GM23338 (cell line): ENCODE data around the gene PDP2. TPM values are rescaled to one million over a fixed set of nuclear protein-coding genes. Genes with fewer than 3 reads are reported as not detected.
"Not testable (repeated sequence)": the region's sequence is repeated elsewhere in the genome, so short reads cannot be mapped to it uniquely, and the experiment has no call there.

Source experiments
- ATAC-seq: fragments of 200-7000 bp; cut with Tn5 transposase; 3 replicates; pipeline ENCODE4 v1.9.1; 2020
- DNase-seq: peaks from one replicate; pipeline ENCODE4 v3.0.0-alpha.2; 2015; ENCODE audit warnings: low spot score
- H2AFZ ChIP-seq: fragments of 200-600 bp; sonication (generic); 2 replicates; pipeline ENCODE4 v1.8.0; 2016; ENCODE audit warnings: antibody characterized with exemption, mild to moderate bottlenecking, moderate library complexity
- H3F3A ChIP-seq: fragments of 200-600 bp; sonication (generic); replicated peaks from 2 replicates; pipeline ENCODE4 v1.8.0; 2017; ENCODE audit warnings: antibody characterized with exemption, mixed run types, low read depth
- H3K27ac ChIP-seq: fragments of 200-600 bp; sonication (generic); 2 replicates; pipeline ENCODE4 v1.6.1; 2016; ENCODE audit warnings: low read depth
- H3K27me3 ChIP-seq: fragments of 200-600 bp; sonication (generic); 2 replicates; pipeline ENCODE4 v1.8.0; 2016; ENCODE audit warnings: mild to moderate bottlenecking, mixed run types, moderate library complexity; ENCODE audit not compliant: insufficient read depth
- H3K36me3 ChIP-seq: fragments of 200-600 bp; sonication (generic); 2 replicates; pipeline ENCODE4 v1.8.0; 2016; ENCODE audit warnings: mild to moderate bottlenecking; ENCODE audit not compliant: insufficient read depth
- H3K4me1 ChIP-seq: fragments of 200-600 bp; sonication (generic); 2 replicates; pipeline ENCODE4 v1.8.0; 2016; ENCODE audit warnings: mild to moderate bottlenecking, moderate library complexity; ENCODE audit not compliant: insufficient read depth
- H3K4me2 ChIP-seq: fragments of 200-600 bp; sonication (generic); 2 replicates; pipeline ENCODE4 v1.7.1; 2017; ENCODE audit warnings: mixed run types
- H3K4me3 ChIP-seq: fragments of 200-600 bp; sonication (generic); 2 replicates; pipeline ENCODE4 v1.6.1; 2016; ENCODE audit warnings: mixed run types
- H3K79me2 ChIP-seq: fragments of 200-600 bp; sonication (generic); replicated peaks from 2 replicates; pipeline ENCODE4 v1.8.0; 2017; ENCODE audit warnings: mild to moderate bottlenecking; ENCODE audit not compliant: insufficient read depth
- H3K9me2 ChIP-seq: fragments of 200-600 bp; sonication (generic); 2 replicates; pipeline ENCODE4 v1.8.0; 2017; ENCODE audit not compliant: insufficient read depth
- H4K20me1 ChIP-seq: fragments of 200-600 bp; sonication (generic); replicated peaks from 2 replicates; pipeline ENCODE4 v1.8.0; 2017; ENCODE audit warnings: mild to moderate bottlenecking; ENCODE audit not compliant: insufficient read depth
- H3K27ac Mint-ChIP-seq: 2 replicates; pipeline ENCODE4 v1.8.0; 2020; ENCODE audit warnings: inconsistent platforms, mild to moderate bottlenecking, moderate library complexity, mixed read lengths
- H3K27me3 Mint-ChIP-seq: 3 replicates; pipeline ENCODE4 v1.8.0; 2022; ENCODE audit warnings: low read depth, mild to moderate bottlenecking, moderate library complexity, mixed read lengths, inconsistent platforms; ENCODE audit not compliant: insufficient read depth, poor library complexity
- H3K36me3 Mint-ChIP-seq: 3 replicates; pipeline ENCODE4 v1.8.0; 2021; ENCODE audit warnings: low read depth, mild to moderate bottlenecking, inconsistent platforms, moderate library complexity, mixed read lengths
- H3K4me1 Mint-ChIP-seq: 3 replicates; pipeline ENCODE4 v1.8.0; 2020; ENCODE audit warnings: mild to moderate bottlenecking, inconsistent platforms, mixed read lengths
- H3K4me3 Mint-ChIP-seq: 3 replicates; pipeline ENCODE4 v1.8.0; 2021; ENCODE audit warnings: moderate library complexity, mild to moderate bottlenecking, inconsistent platforms, mixed read lengths
- H3K9me3 Mint-ChIP-seq: 3 replicates; pipeline ENCODE4 v1.8.0; 2020; ENCODE audit warnings: moderate library complexity, mild to moderate bottlenecking, inconsistent platforms, mixed read lengths
- CREB1 ChIP-seq: fragments of 250-450 bp; sonication (Bioruptor Pico); IDR thresholded peaks from 2 replicates; pipeline ENCODE4 v1.5.0; 2020; ENCODE audit warnings: low read depth, mild to moderate bottlenecking, moderate library complexity
- CTCF ChIP-seq, 2 experiments: fragments of 200-600 bp in 1 of 2; sonication (generic) in 1 of 2; conservative IDR thresholded peaks; 2 replicates each; pipeline versions ENCODE4 v1.5.1 to v1.6.1; 2016 to 2017; ENCODE audit warnings: antibody characterized with exemption in 2 of 2, low read depth in 2 of 2, mild to moderate bottlenecking in 2 of 2, moderate library complexity in 1 of 2
- EZH2 ChIP-seq: fragments of 200-600 bp; sonication (generic); IDR thresholded peaks from one replicate; pipeline ENCODE4 v1.8.0; 2017; ENCODE audit warnings: antibody characterized with exemption, mild to moderate bottlenecking, low read depth; ENCODE audit not compliant: unreplicated experiment
- JUNB ChIP-seq: IDR thresholded peaks from one replicate; pipeline ENCODE4 v1.6.1; 2016; ENCODE audit warnings: antibody characterized with exemption; ENCODE audit not compliant: unreplicated experiment
- POLR2AphosphoS5 ChIP-seq: IDR thresholded peaks from 2 replicates; pipeline ENCODE4 v1.6.1; 2016; ENCODE audit warnings: antibody characterized with exemption, low read depth
- polyA plus RNA-seq: library from polyadenylated mRNA; unstranded; fragments of >200 nt; fragmentation: Nextera tagmentation; extraction: Ambion mirVana; gene quantifications from 2 replicates; pipeline ENCODE4 v1.2.1, GENCODE V29; 2016
- total RNA-seq: library from RNA; depleted of rRNA; stranded (reverse); fragments of >200 nt; shearing (Covaris generic); gene quantifications from 2 replicates; pipeline ENCODE4 v1.2.3, GENCODE V29; 2014
- TF ChIP-seq, protein P1 (sequence below): IDR thresholded peaks from 2 replicates; pipeline ENCODE4 v1.6.1; 2016; ENCODE audit warnings: antibody characterized with exemption

The PDP2 gene
- total and polyA plus RNA-seq, 2 experiments from 2014 or later: 9.0 to 23.2 TPM

GRCh38 chr16:66934138-66934838 lies 54.0 kb downstream of the PDP2 start, which contains the start of gene CIAO2B:
Gene CIAO2B (minus strand): TSS chr16:66934402. CDS start chr16:66934364, 38 bp downstream.
- peaks cover 3% of the 10 kb centered on the region; the same call in 1 of the 2 replicates for H3K79me2 ChIP-seq
- H3K36me3 ChIP-seq: no peaks in the 10 kb centered on the region
- H3K27ac ChIP-seq: no peak within 1 kb of the TSS
- Mint-ChIP-seq H3K27ac (peak within 1 kb of the TSS; percentile 87), H3K9me3 (no peaks in the 10 kb centered on the region), H3K27me3 (peaks cover 38% of the 10 kb centered on the region), H3K36me3 (peaks cover 5% of the 10 kb centered on the region; the same call in 1 of the 3 replicates), H3K4me1 (peaks cover 12% of the 10 kb centered on the region), H3K4me3 (peak within 1 kb of the TSS; percentile 98)
- H4K20me1 ChIP-seq: peaks cover 10% of the 10 kb centered on the region
- DNase-seq (peak; percentile 85), ATAC-seq (peak; percentile 85)
- peak within 1 kb of the TSS; percentile 93 for H2AFZ ChIP-seq
- peaks cover 27% of the 10 kb centered on the region for H3K27me3 ChIP-seq
- TF ChIP-seq, protein P1, sequence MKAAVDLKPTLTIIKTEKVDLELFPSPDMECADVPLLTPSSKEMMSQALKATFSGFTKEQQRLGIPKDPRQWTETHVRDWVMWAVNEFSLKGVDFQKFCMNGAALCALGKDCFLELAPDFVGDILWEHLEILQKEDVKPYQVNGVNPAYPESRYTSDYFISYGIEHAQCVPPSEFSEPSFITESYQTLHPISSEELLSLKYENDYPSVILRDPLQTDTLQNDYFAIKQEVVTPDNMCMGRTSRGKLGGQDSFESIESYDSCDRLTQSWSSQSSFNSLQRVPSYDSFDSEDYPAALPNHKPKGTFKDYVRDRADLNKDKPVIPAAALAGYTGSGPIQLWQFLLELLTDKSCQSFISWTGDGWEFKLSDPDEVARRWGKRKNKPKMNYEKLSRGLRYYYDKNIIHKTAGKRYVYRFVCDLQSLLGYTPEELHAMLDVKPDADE: peak; percentile 80; the same call in 1 of the 2 replicates
- TF ChIP-seq JUNB: no peak
- TF ChIP-seq POLR2AphosphoS5: peak; percentile 88
- peak; percentile 9 for TF ChIP-seq EZH2
- peak within 1 kb of the TSS; percentile 91 for H3K4me3 ChIP-seq
- H3F3A ChIP-seq: 0 out of 2 replicates have a peak, but pooled peaks cover 6% of the 10 kb centered on the region
- H3K4me1 ChIP-seq: peaks cover 8% of the 10 kb centered on the region
- H3K4me2 ChIP-seq: peak within 1 kb of the TSS; percentile 96
- H3K9me2 ChIP-seq: no peaks in the 10 kb centered on the region

DNA sequence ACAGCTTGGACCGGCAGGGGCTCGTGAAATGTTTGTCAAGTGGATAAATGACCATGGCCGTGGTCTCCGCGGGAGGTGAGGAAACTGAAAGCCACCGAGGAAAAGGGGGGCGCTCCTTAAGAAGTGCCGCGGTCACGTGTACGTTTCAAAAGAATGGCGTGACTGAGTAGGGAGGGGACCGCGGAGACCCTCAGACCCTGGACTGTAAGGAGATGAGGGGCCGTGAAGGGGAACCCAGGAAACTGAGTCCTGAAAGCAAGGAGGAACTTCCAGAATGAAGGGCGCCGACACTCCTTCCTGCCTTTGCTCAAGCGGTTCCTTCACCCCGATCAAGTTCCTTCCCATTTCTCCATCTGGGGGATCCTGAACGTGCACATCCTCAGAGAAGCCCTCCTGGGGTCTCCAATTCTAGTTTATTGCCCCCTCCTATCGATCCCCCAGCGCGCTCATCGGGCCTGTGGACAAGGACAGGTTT lies 54.6 kb downstream of the PDP2 start:
- not testable (repeated sequence) for H3K4me1 ChIP-seq, H3K27ac ChIP-seq, H3F3A ChIP-seq, DNase-seq, H3K9me2 ChIP-seq, H3K36me3 Mint-ChIP-seq, H3K79me2 ChIP-seq, H3K36me3 ChIP-seq, H3K9me3 Mint-ChIP-seq, H4K20me1 ChIP-seq
- Histone ChIP-seq H3K4me2 (peak overlapping the region; percentile 96), H3K27me3 (peaks cover 27% of the 10 kb centered on the region), H2AFZ (peak overlapping the region; percentile 93), H3K4me3 (peak overlapping the region; percentile 91)
- 0 out of 2 replicates have a peak overlapping the region, but pooled peaks have one; percentile 67 for H3K27ac Mint-ChIP-seq
- TF ChIP-seq EZH2: peak; percentile 9
- peak overlapping the region; percentile 98 for H3K4me3 Mint-ChIP-seq
- peaks cover 36% of the 10 kb centered on the region for H3K27me3 Mint-ChIP-seq
- ATAC-seq: peak; percentile 6; the same call in 1 of the 3 replicates
- H3K4me1 Mint-ChIP-seq: peaks cover 12% of the 10 kb centered on the region

DNA sequence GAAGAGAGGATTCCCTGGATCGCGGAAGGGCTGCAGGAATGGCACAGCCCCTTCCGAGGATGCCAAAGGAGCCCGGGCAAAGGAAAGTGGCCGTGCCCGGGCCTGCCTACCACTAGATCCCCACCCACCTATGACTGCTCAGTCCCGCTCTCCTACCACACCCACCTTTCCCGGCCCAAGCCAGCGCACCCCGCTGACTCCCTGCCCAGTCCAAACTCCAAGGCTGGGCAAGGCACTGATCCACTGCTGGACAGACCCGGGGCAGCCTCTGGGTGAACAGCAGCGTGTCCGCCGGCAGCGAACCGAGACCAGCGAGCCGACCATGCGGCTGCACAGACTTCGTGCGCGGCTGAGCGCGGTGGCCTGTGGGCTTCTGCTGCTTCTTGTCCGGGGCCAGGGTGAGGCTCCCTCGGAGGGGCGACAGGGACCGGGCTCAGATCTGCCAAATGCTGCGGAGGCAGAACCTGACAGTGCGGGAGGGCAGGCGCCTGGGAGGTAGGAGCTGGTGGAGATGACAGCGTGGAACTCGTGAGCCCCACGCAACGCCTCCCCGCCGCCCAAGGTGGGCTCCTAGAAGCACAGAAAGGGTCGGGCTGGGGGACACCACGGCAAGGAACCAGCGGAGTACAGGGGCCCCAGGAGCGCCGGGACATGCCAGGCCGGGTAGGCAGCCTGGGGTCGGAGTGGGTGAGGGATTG lies 55.1 kb downstream of the PDP2 start, which contains the start of gene CES2:
Gene CES2, plus strand, starts transcription at position 203 of the 698 bp plus-strand sequence. Its CDS starts 120 bp downstream, at position 323.
- Histone ChIP-seq H3K4me2 (peak within 1 kb of the TSS; percentile 96), H3K27ac (no peak within 1 kb of the TSS), H4K20me1 (peaks cover 10% of the 10 kb centered on the region), H3K4me3 (peak within 1 kb of the TSS; percentile 91), H2AFZ (peak within 1 kb of the TSS; percentile 93), H3K4me1 (peaks cover 8% of the 10 kb centered on the region), H3K36me3 (no peaks in the 10 kb centered on the region), H3F3A (0 out of 2 replicates have a peak, but pooled peaks cover 6% of the 10 kb centered on the region), H3K9me2 (no peaks in the 10 kb centered on the region), H3K27me3 (peaks cover 27% of the 10 kb centered on the region), H3K79me2 (peaks cover 3% of the 10 kb centered on the region; the same call in 1 of the 2 replicates)
- TF ChIP-seq CTCF (conservative IDR thresholded peaks at IDR 0.05; ENCODE audit: low read depth in 2 of 2) (no peak), CREB1 (CRISPR knock-in tag) (no peak)
- H3K4me3 Mint-ChIP-seq: peak within 1 kb of the TSS; percentile 98
- peaks cover 5% of the 10 kb centered on the region; the same call in 1 of the 3 replicates for H3K36me3 Mint-ChIP-seq
- ATAC-seq: peak; percentile 12
- 0 out of 2 replicates have a peak within 1 kb of the TSS, but pooled peaks have one; percentile 67 for H3K27ac Mint-ChIP-seq
- DNase-seq: peak; percentile 21
- H3K9me3 Mint-ChIP-seq: no peaks in the 10 kb centered on the region
- H3K27me3 Mint-ChIP-seq: peaks cover 34% of the 10 kb centered on the region
- peaks cover 12% of the 10 kb centered on the region for H3K4me1 Mint-ChIP-seq
